ENCODE results near the gene TRIP6.

DNA sequence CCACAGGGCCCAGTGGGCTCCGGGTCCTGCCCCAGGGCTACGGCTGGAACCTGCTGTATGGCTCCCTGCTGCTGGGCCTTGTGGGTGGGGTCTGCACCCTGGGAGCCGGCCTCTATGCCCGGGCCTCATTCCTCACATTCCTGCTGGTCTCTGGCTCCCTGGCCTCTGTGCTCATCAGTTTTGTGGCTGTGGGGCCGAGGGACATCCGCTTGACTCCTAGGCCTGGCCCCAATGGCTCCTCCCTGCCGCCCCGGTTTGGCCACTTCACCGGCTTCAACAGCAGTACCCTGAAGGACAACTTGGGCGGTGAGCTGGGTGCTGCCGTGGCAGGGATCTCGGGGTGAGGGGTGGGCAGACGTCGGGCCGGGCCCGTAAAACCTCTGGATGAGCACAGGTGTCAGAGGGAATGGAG lies 10.3 kb upstream of the TRIP6 start:
- TF ChIP-seq EZH2 (IDR thresholded peaks at IDR 0.05; ENCODE audit: insufficient read depth, low read length): no peak
- TF ChIP-seq, protein P1, sequence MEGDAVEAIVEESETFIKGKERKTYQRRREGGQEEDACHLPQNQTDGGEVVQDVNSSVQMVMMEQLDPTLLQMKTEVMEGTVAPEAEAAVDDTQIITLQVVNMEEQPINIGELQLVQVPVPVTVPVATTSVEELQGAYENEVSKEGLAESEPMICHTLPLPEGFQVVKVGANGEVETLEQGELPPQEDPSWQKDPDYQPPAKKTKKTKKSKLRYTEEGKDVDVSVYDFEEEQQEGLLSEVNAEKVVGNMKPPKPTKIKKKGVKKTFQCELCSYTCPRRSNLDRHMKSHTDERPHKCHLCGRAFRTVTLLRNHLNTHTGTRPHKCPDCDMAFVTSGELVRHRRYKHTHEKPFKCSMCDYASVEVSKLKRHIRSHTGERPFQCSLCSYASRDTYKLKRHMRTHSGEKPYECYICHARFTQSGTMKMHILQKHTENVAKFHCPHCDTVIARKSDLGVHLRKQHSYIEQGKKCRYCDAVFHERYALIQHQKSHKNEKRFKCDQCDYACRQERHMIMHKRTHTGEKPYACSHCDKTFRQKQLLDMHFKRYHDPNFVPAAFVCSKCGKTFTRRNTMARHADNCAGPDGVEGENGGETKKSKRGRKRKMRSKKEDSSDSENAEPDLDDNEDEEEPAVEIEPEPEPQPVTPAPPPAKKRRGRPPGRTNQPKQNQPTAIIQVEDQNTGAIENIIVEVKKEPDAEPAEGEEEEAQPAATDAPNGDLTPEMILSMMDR (IDR thresholded peaks at IDR 0.05; ENCODE audit: insufficient read depth, low read depth, low read length): no peak

Measured in astrocyte (in vitro differentiated cells and primary cell).